Measurements from ENCODE around the gene FBXO9. TPM values are rescaled to one million over a fixed set of nuclear protein-coding genes. Genes with fewer than 3 reads are reported as not detected.
A peak's percentile ranks its signal among the peaks of the same experiment; 100 is the strongest.

FBXO9 gene
- polyA plus RNA-seq, 1 donor: 175 TPM

GRCh38 chr6:53128842-53129241 lies 63.6 kb downstream of the FBXO9 start:
- Histone ChIP-seq H3K27me3 (ENCODE audit: control insufficient read depth, insufficient read depth, low read length) (no peaks in the 10 kb centered on the region), H3K36me3 (ENCODE audit: control insufficient read depth, insufficient read depth, low read length) (no peaks in the 10 kb centered on the region), H3K9me3 (ENCODE audit: control insufficient read depth, low read depth, low read length) (no peaks in the 10 kb centered on the region), H3K27ac (ENCODE audit: low read length) (no peak overlapping the region), H3K4me1 (ENCODE audit: control insufficient read depth, insufficient read depth, low read length) (no peaks in the 10 kb centered on the region), H3K4me3 (ENCODE audit: low read length) (no peak overlapping the region)
- WGBS (ENCODE audit: insufficient coverage, low lambda C conversion rate): no CpG with 5 or more reads among the region's 5 CpGs
- no peak for DNase-seq

GRCh38 chr6:53130569-53131290 lies 65.5 kb downstream of the FBXO9 start:
- WGBS (ENCODE audit: insufficient coverage, low lambda C conversion rate): no CpG with 5 or more reads among the region's 6 CpGs
- Histone ChIP-seq H3K9me3 (ENCODE audit: control insufficient read depth, low read depth, low read length) (no peaks in the 10 kb centered on the region), H3K27me3 (ENCODE audit: control insufficient read depth, insufficient read depth, low read length) (no peaks in the 10 kb centered on the region), H3K27ac (ENCODE audit: low read length) (no peak overlapping the region), H3K4me3 (ENCODE audit: low read length) (no peak overlapping the region), H3K36me3 (ENCODE audit: control insufficient read depth, insufficient read depth, low read length) (no peaks in the 10 kb centered on the region), H3K4me1 (ENCODE audit: control insufficient read depth, insufficient read depth, low read length) (peaks cover 14% of the 10 kb centered on the region)
- no peak for DNase-seq

GRCh38 chr6:53133961-53134360 lies 68.8 kb downstream of the FBXO9 start:
- peaks cover 14% of the 10 kb centered on the region for H3K4me1 ChIP-seq (ENCODE audit: control insufficient read depth, insufficient read depth, low read length)
- H3K4me3 ChIP-seq (ENCODE audit: low read length): no peak overlapping the region
- DNase-seq: no peak
- no CpG with 5 or more reads among the region's 16 CpGs for WGBS (ENCODE audit: insufficient coverage, low lambda C conversion rate)
- no peaks in the 10 kb centered on the region for H3K9me3 ChIP-seq (ENCODE audit: control insufficient read depth, low read depth, low read length)
- H3K36me3 ChIP-seq (ENCODE audit: control insufficient read depth, insufficient read depth, low read length): no peaks in the 10 kb centered on the region
- no peaks in the 10 kb centered on the region for H3K27me3 ChIP-seq (ENCODE audit: control insufficient read depth, insufficient read depth, low read length)
- no peak overlapping the region for H3K27ac ChIP-seq (ENCODE audit: low read length)

GRCh38 chr6:53134601-53135235 lies 69.5 kb downstream of the FBXO9 start:
- DNase-seq: peak; percentile 42 to 84
- no CpG with 5 or more reads among the region's 8 CpGs for WGBS (ENCODE audit: insufficient coverage, low lambda C conversion rate)
- no peak overlapping the region for H3K4me3 ChIP-seq (ENCODE audit: low read length)

GRCh38 chr6:53136000-53136609 lies 70.9 kb downstream of the FBXO9 start:
- Histone ChIP-seq H3K4me1 (ENCODE audit: control insufficient read depth, insufficient read depth, low read length) (peaks cover 17% of the 10 kb centered on the region), H3K27me3 (ENCODE audit: control insufficient read depth, insufficient read depth, low read length) (no peaks in the 10 kb centered on the region), H3K4me3 (ENCODE audit: low read length) (no peak overlapping the region), H3K9me3 (ENCODE audit: control insufficient read depth, low read depth, low read length) (no peaks in the 10 kb centered on the region), H3K27ac (ENCODE audit: low read length) (no peak overlapping the region), H3K36me3 (ENCODE audit: control insufficient read depth, insufficient read depth, low read length) (no peaks in the 10 kb centered on the region)
- WGBS (ENCODE audit: insufficient coverage, low lambda C conversion rate): no CpG with 5 or more reads among the region's 3 CpGs
- DNase-seq: no peak

More at GRCh38 chr6:53134601-53135235, 69.5 kb downstream of the FBXO9 start:
- peaks cover 14% of the 10 kb centered on the region for H3K4me1 ChIP-seq (ENCODE audit: control insufficient read depth, insufficient read depth, low read length)
- no peak overlapping the region for H3K27ac ChIP-seq (ENCODE audit: low read length)
- H3K9me3 ChIP-seq (ENCODE audit: control insufficient read depth, low read depth, low read length): no peaks in the 10 kb centered on the region
- no peaks in the 10 kb centered on the region for H3K27me3 ChIP-seq (ENCODE audit: control insufficient read depth, insufficient read depth, low read length)
- no peaks in the 10 kb centered on the region for H3K36me3 ChIP-seq (ENCODE audit: control insufficient read depth, insufficient read depth, low read length)

- H3K27ac ChIP-seq (ENCODE audit: low read length): no peak overlapping the region
Measured at GRCh38 chr6:53139841-53140413, 74.7 kb downstream of the FBXO9 start.

GRCh38 chr6:53142810-53143209 lies 77.6 kb downstream of the FBXO9 start:
- Histone ChIP-seq H3K27me3 (ENCODE audit: control insufficient read depth, insufficient read depth, low read length) (no peaks in the 10 kb centered on the region), H3K36me3 (ENCODE audit: control insufficient read depth, insufficient read depth, low read length) (no peaks in the 10 kb centered on the region), H3K4me1 (ENCODE audit: control insufficient read depth, insufficient read depth, low read length) (peaks cover 3% of the 10 kb centered on the region), H3K27ac (ENCODE audit: low read length) (no peak overlapping the region), H3K4me3 (ENCODE audit: low read length) (no peak overlapping the region), H3K9me3 (ENCODE audit: control insufficient read depth, low read depth, low read length) (no peaks in the 10 kb centered on the region)
- 76% methylated on average over 2 of the region's 3 CpGs for WGBS (ENCODE audit: insufficient coverage, low lambda C conversion rate)
- DNase-seq: no peak

More at GRCh38 chr6:53139841-53140413, 74.7 kb downstream of the FBXO9 start:
- H3K4me1 ChIP-seq (ENCODE audit: control insufficient read depth, insufficient read depth, low read length): peaks cover 7% of the 10 kb centered on the region
- 90% methylated on average over 2 of the region's 4 CpGs for WGBS (ENCODE audit: insufficient coverage, low lambda C conversion rate)
- H3K36me3 ChIP-seq (ENCODE audit: control insufficient read depth, insufficient read depth, low read length): no peaks in the 10 kb centered on the region
- no peaks in the 10 kb centered on the region for H3K27me3 ChIP-seq (ENCODE audit: control insufficient read depth, insufficient read depth, low read length)
- H3K4me3 ChIP-seq (ENCODE audit: low read length): no peak overlapping the region
- H3K9me3 ChIP-seq (ENCODE audit: control insufficient read depth, low read depth, low read length): no peaks in the 10 kb centered on the region
- no peak for DNase-seq

- Histone ChIP-seq H3K27ac (ENCODE audit: low read length) (no peak overlapping the region), H3K4me3 (ENCODE audit: low read length) (no peak overlapping the region), H3K4me1 (ENCODE audit: control insufficient read depth, insufficient read depth, low read length) (peaks cover 3% of the 10 kb centered on the region), H3K27me3 (ENCODE audit: control insufficient read depth, insufficient read depth, low read length) (no peaks in the 10 kb centered on the region), H3K36me3 (ENCODE audit: control insufficient read depth, insufficient read depth, low read length) (no peaks in the 10 kb centered on the region), H3K9me3 (ENCODE audit: control insufficient read depth, low read depth, low read length) (no peaks in the 10 kb centered on the region)
- no peak for DNase-seq
- WGBS (ENCODE audit: insufficient coverage, low lambda C conversion rate): 80% methylated on average over 1 of the region's 3 CpGs
Measured at GRCh38 chr6:53143710-53144109, 78.5 kb downstream of the FBXO9 start.

- no peaks in the 10 kb centered on the region for H3K27me3 ChIP-seq (ENCODE audit: control insufficient read depth, insufficient read depth, low read length)
- no peaks in the 10 kb centered on the region for H3K36me3 ChIP-seq (ENCODE audit: control insufficient read depth, insufficient read depth, low read length)
- peaks cover 3% of the 10 kb centered on the region for H3K4me1 ChIP-seq (ENCODE audit: control insufficient read depth, insufficient read depth, low read length)
- DNase-seq: no peak
- H3K27ac ChIP-seq (ENCODE audit: low read length): no peak overlapping the region
- no peak overlapping the region for H3K4me3 ChIP-seq (ENCODE audit: low read length)
- no peaks in the 10 kb centered on the region for H3K9me3 ChIP-seq (ENCODE audit: control insufficient read depth, low read depth, low read length)
- 100% methylated on average over 1 of the region's 2 CpGs for WGBS (ENCODE audit: insufficient coverage, low lambda C conversion rate)
Measured at GRCh38 chr6:53144802-53145201, 79.6 kb downstream of the FBXO9 start.

- no peaks in the 10 kb centered on the region for H3K9me3 ChIP-seq (ENCODE audit: control insufficient read depth, low read depth, low read length)
- H3K36me3 ChIP-seq (ENCODE audit: control insufficient read depth, insufficient read depth, low read length): no peaks in the 10 kb centered on the region
- H3K27ac ChIP-seq (ENCODE audit: low read length): no peak within 1 kb of the TSS
- H3K4me1 ChIP-seq (ENCODE audit: control insufficient read depth, insufficient read depth, low read length): no peaks in the 10 kb centered on the region
- no CpG with 5 or more reads among the region's 5 CpGs for WGBS (ENCODE audit: insufficient coverage, low lambda C conversion rate)
- DNase-seq: no peak
- H3K27me3 ChIP-seq (ENCODE audit: control insufficient read depth, insufficient read depth, low read length): no peaks in the 10 kb centered on the region
- no peak within 1 kb of the TSS for H3K4me3 ChIP-seq (ENCODE audit: low read length)
Measured at GRCh38 chr6:53148684-53149083, 83.5 kb downstream of the FBXO9 start, which contains the start of gene GCM1. Gene GCM1 (minus strand): TSS chr6:53148841. CDS start chr6:53145632, 3,209 bp downstream.
